ENCODE results near the gene ABCD2.

Gene ABCD2

GRCh38 chr12:39618701-39619100 is 902 bp downstream of the ABCD2 start:
- no peaks in the 10 kb centered on the region for H3K27me3 ChIP-seq (ENCODE audit: insufficient read depth, poor library complexity, severe bottlenecking)
- no peak for DNase-seq (ENCODE audit: low read depth in 1 of 2, low spot score in 1 of 2)
- no peak overlapping the region for H3K4me3 ChIP-seq (replicated peaks; ENCODE audit: insufficient read depth, low read length)
- no peak for TF ChIP-seq GABPA (IDR thresholded peaks at IDR 0.05; ENCODE audit: low read depth)
- no peak overlapping the region for H3K27ac ChIP-seq (replicated peaks)

- TF ChIP-seq SPI1 (IDR thresholded peaks at IDR 0.05; ENCODE audit: borderline replicate concordance, low read depth): peak; percentile 91
- no peak for TF ChIP-seq REST (IDR thresholded peaks at IDR 0.05; ENCODE audit: insufficient replicate concordance, low read depth)
- DNase-seq (ENCODE audit: low read depth in 1 of 2, low spot score in 1 of 2): no peak
- no peaks in the 10 kb centered on the region for H3K27me3 ChIP-seq (ENCODE audit: insufficient read depth, poor library complexity, severe bottlenecking)
- H3K4me3 ChIP-seq (replicated peaks; ENCODE audit: insufficient read depth, low read length): no peak overlapping the region
- no peak overlapping the region for H3K27ac ChIP-seq (replicated peaks)
These were observed 1.7 kb downstream of the ABCD2 start for GRCh38 chr12:39617887-39618286.

DNA sequence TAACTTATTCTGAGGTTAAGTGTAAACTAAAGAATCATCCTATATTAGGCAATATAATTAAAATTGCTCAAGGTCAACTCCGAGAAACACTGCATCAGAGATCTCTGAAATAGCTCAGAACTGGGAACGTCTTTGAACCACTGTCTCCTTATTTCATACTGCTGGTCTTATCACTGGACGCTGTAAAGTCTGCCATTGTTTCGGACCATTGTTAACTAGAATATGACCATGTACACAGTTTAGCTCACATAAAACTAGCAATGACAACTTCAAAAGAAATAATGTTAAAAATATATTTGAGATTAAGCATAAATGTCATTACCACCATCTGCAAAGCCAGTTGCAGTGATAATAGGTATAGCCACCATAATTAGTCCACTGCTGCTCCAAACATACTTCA is 2.9 kb downstream of the ABCD2 start:
- H3K27me3 ChIP-seq (ENCODE audit: insufficient read depth, poor library complexity, severe bottlenecking): no peaks in the 10 kb centered on the region
- DNase-seq (ENCODE audit: low read depth in 1 of 2, low spot score in 1 of 2): no peak
- no peak overlapping the region for H3K27ac ChIP-seq (replicated peaks)
- no peak overlapping the region for H3K4me3 ChIP-seq (replicated peaks; ENCODE audit: insufficient read depth, low read length)
- TF ChIP-seq POLR2AphosphoS5 (IDR thresholded peaks at IDR 0.05; ENCODE audit: low read depth): no peak
- no peak for TF ChIP-seq REST (IDR thresholded peaks at IDR 0.05; ENCODE audit: insufficient replicate concordance, low read depth)
- TF ChIP-seq GABPA (IDR thresholded peaks at IDR 0.05; ENCODE audit: low read depth): no peak
- no peak for TF ChIP-seq SPI1 (IDR thresholded peaks at IDR 0.05; ENCODE audit: borderline replicate concordance, low read depth)
- no peak for TF ChIP-seq CTCF (IDR thresholded peaks at IDR 0.05; ENCODE audit: insufficient read depth, low read length)

DNA sequence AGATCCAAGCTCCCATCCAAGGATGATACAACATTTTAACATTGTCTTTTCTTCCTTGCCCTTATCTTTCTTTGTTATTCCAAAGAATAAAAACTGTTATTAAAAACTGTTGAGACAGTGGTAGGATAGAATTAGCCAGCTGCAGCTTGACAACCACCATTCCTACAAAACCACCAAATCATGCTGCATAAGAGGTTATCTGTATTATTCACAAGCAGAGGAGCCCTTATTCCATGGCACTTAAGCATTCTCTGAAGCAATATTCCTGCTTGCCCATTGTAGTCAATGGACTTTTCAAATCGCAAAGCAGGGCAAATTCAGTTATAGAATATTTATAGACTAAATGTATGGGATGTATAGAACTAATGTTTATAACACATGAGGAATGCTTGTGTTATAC is 3.4 kb downstream of the ABCD2 start:
- H3K4me3 ChIP-seq (replicated peaks; ENCODE audit: insufficient read depth, low read length): no peak overlapping the region
- H3K27me3 ChIP-seq (ENCODE audit: insufficient read depth, poor library complexity, severe bottlenecking): no peaks in the 10 kb centered on the region
- DNase-seq (ENCODE audit: low read depth in 1 of 2, low spot score in 1 of 2): no peak
- TF ChIP-seq SPI1 (IDR thresholded peaks at IDR 0.05; ENCODE audit: borderline replicate concordance, low read depth) (no peak), REST (IDR thresholded peaks at IDR 0.05; ENCODE audit: insufficient replicate concordance, low read depth) (no peak), CTCF (IDR thresholded peaks at IDR 0.05; ENCODE audit: insufficient read depth, low read length) (no peak), POLR2AphosphoS5 (IDR thresholded peaks at IDR 0.05; ENCODE audit: low read depth) (no peak), GABPA (IDR thresholded peaks at IDR 0.05; ENCODE audit: low read depth) (no peak)
- no peak overlapping the region for H3K27ac ChIP-seq (replicated peaks)
